HG02623 (cell line): ENCODE measurements around the gene PLIN4.

Source experiments
- ATAC-seq: cut with Tn5 transposase; IDR thresholded peaks from one replicate; pipeline ENCODE4 v1.9.1; 2021; ENCODE audit warnings: moderate library complexity; ENCODE audit not compliant: unreplicated experiment

PLIN4 gene

GRCh38 chr19:4456843-4457653 is 61.2 kb downstream of the PLIN4 start:
- ATAC-seq, result peak; percentile 30

- ATAC-seq, result no peak
Measured at GRCh38 chr19:4456476-4456842, 61.8 kb downstream of the PLIN4 start.

GRCh38 chr19:4455719-4456475 is 62.4 kb downstream of the PLIN4 start:
- ATAC-seq, result no peak

GRCh38 chr19:4454747-4455718 is 63.3 kb downstream of the PLIN4 start:
- no peak for ATAC-seq

- no peak for ATAC-seq
Measured at GRCh38 chr19:4453232-4454179, 64.8 kb downstream of the PLIN4 start.

- ATAC-seq, result no peak
Measured at GRCh38 chr19:4452230-4452990, 65.9 kb downstream of the PLIN4 start.
